K562 (cell line): ENCODE measurements around the gene PRCD. TPM values are rescaled to one million over a fixed set of nuclear protein-coding genes. Genes with fewer than 3 reads are reported as not detected.
A peak's percentile ranks its signal among the peaks of the same experiment; 100 is the strongest.

ENCODE experiments used
- ATAC-seq: fragments of 200-7000 bp; cut with Tn5 transposase; 3 replicates; pipeline ENCODE4 v1.9.1; 2020; ENCODE audit warnings: moderate library complexity
- BruUV-seq: library from RNA; stranded (reverse); fragments of 400-500 nt; replicated peaks from 2 replicates; lab custom pipeline; 2021; lab: Mats Ljungman, UMichigan
- CTCF ChIA-PET: fragments of 300-600 bp; formaldehyde crosslinking; extraction: SDS; loops from one replicate; lab custom pipeline; 2021; ENCODE audit warnings: low intra/inter-chr PET ratio; lab: Yijun Ruan, JAX
- POLR2A ChIA-PET: fragments of 300-600, 350-650 bp; sonication (Branson Sonifier 250); formaldehyde crosslinking; extraction: SDS; loops from one replicate; lab custom pipeline; 2021; ENCODE audit warnings: antibody characterized with exemption, inconsistent platforms; lab: Yijun Ruan, JAX
- DNase-seq, 4 experiments: peaks; one replicate each; pipeline versions ENCODE4 v3.0.0 to v3.0.0-alpha.2; 2011 to 2018; ENCODE audit warnings: low spot score in 3 of 4, mixed read lengths in 3 of 4; ENCODE audit errors: extremely low read depth in 1 of 4
- FAIRE-seq: peaks from 2 replicates; lab custom pipeline; 2011; peaks lifted over from hg19 to GRCh38; lab: Jason Lieb, UNC
- H2AFZ ChIP-seq: 2 replicates; pipeline ENCODE4 v1.6.0; 2011; ENCODE audit warnings: low read depth, low read length, control low read depth, inconsistent platforms
- H3K27ac ChIP-seq: fragments of 200-600 bp; 3 replicates; pipeline ENCODE4 v1.8.0; 2011; ENCODE audit warnings: low read depth, mild to moderate bottlenecking, control low read depth, inconsistent platforms, low read length, moderate library complexity, mixed read lengths; ENCODE audit errors: extremely low read depth
- H3K27me3 ChIP-seq, 2 experiments: fragments of 300-600 bp in 1 of 2; 2 replicates in 1 of 2; 3 replicates in 1 of 2; pipeline versions ENCODE4 v1.6.0 to v1.8.0; 2011; ENCODE audit warnings: inconsistent platforms in 2 of 2, low read length in 2 of 2, mild to moderate bottlenecking in 1 of 2, mixed read lengths in 1 of 2, moderate library complexity in 1 of 2; ENCODE audit not compliant: control insufficient read depth in 2 of 2, insufficient read depth in 2 of 2
- H3K36me3 ChIP-seq: fragments of 300-600 bp; 3 replicates; pipeline ENCODE4 v1.8.0; 2011; ENCODE audit warnings: mild to moderate bottlenecking, low read length, inconsistent platforms; ENCODE audit not compliant: control insufficient read depth, insufficient read depth
- H3K4me1 ChIP-seq, 2 experiments: fragments of 200-600 bp in 1 of 2; replicated peaks in 1 of 2; 2 replicates in 1 of 2; 3 replicates in 1 of 2; pipeline versions ENCODE4 v1.5.1 to v1.8.0; 2011; ENCODE audit warnings: inconsistent platforms in 2 of 2, low read length in 2 of 2, mild to moderate bottlenecking in 1 of 2, mixed read lengths in 1 of 2, moderate library complexity in 1 of 2; ENCODE audit not compliant: control insufficient read depth in 2 of 2, insufficient read depth in 2 of 2
- H3K4me2 ChIP-seq: 2 replicates; pipeline ENCODE4 v1.6.1; 2011; ENCODE audit warnings: low read length, control low read depth, inconsistent platforms, mixed read lengths; ENCODE audit not compliant: insufficient read depth
- H3K4me3 ChIP-seq: fragments of 200-600 bp; sonication (generic), shearing (Covaris generic); 2 replicates; pipeline ENCODE4 v1.5.1; 2016; ENCODE audit warnings: control low read depth, inconsistent platforms
- H3K79me2 ChIP-seq: fragments of 200-600 bp; 3 replicates; pipeline ENCODE4 v1.8.0; 2011; ENCODE audit warnings: low read length, inconsistent platforms; ENCODE audit not compliant: control insufficient read depth, insufficient read depth
- H3K9ac ChIP-seq, 2 experiments: 2 replicates each; pipeline versions ENCODE4 v1.6.0 to v1.6.1; 2011; ENCODE audit warnings: low read depth in 2 of 2, low read length in 2 of 2, control low read depth in 1 of 2, inconsistent platforms in 1 of 2, mild to moderate bottlenecking in 1 of 2, mixed read lengths in 1 of 2; ENCODE audit not compliant: insufficient read depth in 1 of 2
- H3K9me1 ChIP-seq: one replicate; pipeline ENCODE4 v1.6.0; 2011; ENCODE audit warnings: inconsistent platforms, mild to moderate bottlenecking, low read length, moderate library complexity; ENCODE audit not compliant: control insufficient read depth, insufficient read depth
- H3K9me3 ChIP-seq: replicated peaks from 2 replicates; pipeline ENCODE4 v1.5.1; 2011; ENCODE audit warnings: low read depth, low read length, inconsistent platforms; ENCODE audit not compliant: control insufficient read depth, insufficient read depth
- H4K20me1 ChIP-seq: replicated peaks from 2 replicates; pipeline ENCODE4 v1.6.1; 2011; ENCODE audit warnings: low read length, inconsistent platforms, mixed read lengths; ENCODE audit not compliant: control insufficient read depth, insufficient read depth
- ADNP ChIP-seq: fragments of 200-800 bp; sonication (Bioruptor generic); IDR thresholded peaks from 2 replicates; pipeline ENCODE4 v1.6.1; 2016; ENCODE audit warnings: missing genetic modification characterization, missing compliant biosample characterization
- BRD9 ChIP-seq: fragments of 450-650 bp; IDR thresholded peaks from 2 replicates; pipeline ENCODE4 v1.6.1; 2018; ENCODE audit warnings: low read depth; ENCODE audit not compliant: partially characterized antibody
- IFI16 ChIP-seq: fragments of 250-450 bp; sonication (Bioruptor Pico); IDR thresholded peaks from 2 replicates; pipeline ENCODE4 v2.1.2; 2022; ENCODE audit warnings: mild to moderate bottlenecking, inconsistent platforms
- LCOR ChIP-seq: sonication (generic); formaldehyde crosslinking; IDR thresholded peaks from 2 replicates; pipeline ENCODE4 v1.8.0; 2022; ENCODE audit warnings: mild to moderate bottlenecking, missing genetic modification reagents
- LEF1 ChIP-seq: fragments of 450-650 bp; IDR thresholded peaks from 2 replicates; pipeline ENCODE4 v1.6.1; 2016; ENCODE audit warnings: mild to moderate bottlenecking
- MTA2 ChIP-seq: fragments of 450-650 bp; IDR thresholded peaks from 2 replicates; pipeline ENCODE4 v1.6.1; 2016; ENCODE audit warnings: low read depth
- POLR2H ChIP-seq: IDR thresholded peaks from 2 replicates; pipeline ENCODE4 v1.6.1; 2016; ENCODE audit warnings: missing genetic modification characterization, low read depth, mild to moderate bottlenecking, control low read depth, missing compliant biosample characterization, moderate library complexity
- RFX5 ChIP-seq: IDR thresholded peaks from 2 replicates; pipeline ENCODE4 v1.6.1; 2011; ENCODE audit warnings: low read depth, mild to moderate bottlenecking, improper control_type of control experiment, low read length
- SMARCC2 ChIP-seq: fragments of 450-650 bp; IDR thresholded peaks from 2 replicates; pipeline ENCODE4 v1.6.1; 2017; ENCODE audit warnings: antibody characterized with exemption, moderate library complexity, mild to moderate bottlenecking, low read depth
- TAF15 ChIP-seq: fragments of 200-400 bp; formaldehyde crosslinking; IDR thresholded peaks from 2 replicates; pipeline ENCODE4 v1.6.1; 2017; ENCODE audit warnings: mild to moderate bottlenecking, low read depth, low read length, moderate library complexity
- TCFL5 ChIP-seq: fragments of 250-450 bp; sonication (Bioruptor Pico); conservative IDR thresholded peaks from 2 replicates; pipeline ENCODE4 v1.6.1; 2021; ENCODE audit warnings: mild to moderate bottlenecking, moderate library complexity, matching md5 sums
- ZNF124 ChIP-seq: sonication (generic); formaldehyde crosslinking; IDR thresholded peaks from 2 replicates; pipeline ENCODE4 v1.8.1; 2022; ENCODE audit warnings: missing genetic modification reagents
- ZNF140 ChIP-seq: fragments of 250-450 bp; sonication (Bioruptor Pico); IDR thresholded peaks from 2 replicates; pipeline ENCODE4 v1.8.0; 2021; ENCODE audit warnings: moderate library complexity, mild to moderate bottlenecking, inconsistent platforms
- ZNF263 ChIP-seq: sonication (generic); formaldehyde crosslinking; IDR thresholded peaks from 2 replicates; pipeline ENCODE4 v1.8.0; 2022; ENCODE audit warnings: mild to moderate bottlenecking, missing genetic modification reagents, borderline replicate concordance
- ZNF3 ChIP-seq: fragments of 250-450 bp; sonication (Bioruptor Pico); IDR thresholded peaks from 2 replicates; pipeline ENCODE4 v1.5.0; 2021; ENCODE audit warnings: mild to moderate bottlenecking, moderate library complexity
- ZNF561 ChIP-seq: fragments of 450-650 bp; formaldehyde crosslinking; conservative IDR thresholded peaks from 2 replicates; pipeline ENCODE4 v1.4.0; 2020; ENCODE audit warnings: mild to moderate bottlenecking, moderate library complexity
- WGBS: fragments of 100-300 bp; shearing (Covaris generic); methylation state at CpG from one replicate; pipeline ENCODE4 v1.1.6; 2016; ENCODE audit warnings: low coverage, mixed read lengths; ENCODE audit not compliant: insufficient coverage; ENCODE audit errors: missing lambda C conversion rate; 5-methylcytosine and 5-hydroxymethylcytosine counted together
- in situ Hi-C: fragments of 300-500 bp; cut with MboI; formaldehyde crosslinking; loops from 4 replicates; pipeline ENCODE4 v1.15.0; 2018; ENCODE audit warnings: inconsistent platforms, mixed read lengths
- intact Hi-C: fragments of 100-400 bp; cut with micrococcal nuclease; formaldehyde crosslinking; loops from 2 replicates; pipeline ENCODE4 v1.14.2; 2022
- polyA plus RNA-seq, 8 experiments: library from polyadenylated mRNA; depleted of rRNA in 4 of 8; stranded (reverse) in 5 of 8; unstranded in 3 of 8; fragments of >200 nt; fragmentation: Nextera tagmentation in 2 of 8; fragmentation: Illumina TruSeq in 1 of 8; extraction: Ambion mirVana in 2 of 8; extraction: Trizol in 1 of 8; gene quantifications; 2 replicates each; pipeline versions ENCODE4 v1.2.1 to v1.2.3, GENCODE V29; 2011 to 2014; ENCODE audit warnings: inconsistent platforms in 1 of 8, missing spikeins in 1 of 8
- total RNA-seq, 7 experiments: library from RNA; depleted of rRNA in 6 of 7; stranded (reverse); fragments of >200 nt in 6 of 7; fragmentation: Illumina TruSeq in 2 of 7; extraction: Trizol in 2 of 7; gene quantifications; 2 replicates each; pipeline versions ENCODE4 v1.2.1 to v1.2.3, GENCODE V29; 2011 to 2021; ENCODE audit warnings: low replicate concordance in 1 of 7
- TF ChIP-seq, protein P1 (sequence below), 2 experiments: IDR thresholded peaks; 2 replicates each; pipeline ENCODE4 v1.6.1; 2011; ENCODE audit warnings: borderline replicate concordance in 1 of 2, control low read depth in 1 of 2, low read depth in 1 of 2, low read length in 1 of 2, mild to moderate bottlenecking in 1 of 2, mixed read lengths in 1 of 2, moderate library complexity in 1 of 2; ENCODE audit not compliant: insufficient read depth in 1 of 2, insufficient read length in 1 of 2, poor library complexity in 1 of 2, severe bottlenecking in 1 of 2; ENCODE audit errors: extremely low read depth in 1 of 2
- TF ChIP-seq, protein P2 (sequence below), 2 experiments: fragments of 450-650 bp in 1 of 2; sonication (generic) in 1 of 2; formaldehyde crosslinking; conservative IDR thresholded peaks; 2 replicates each; pipeline versions ENCODE4 v1.4.0 to v1.8.1; 2020 to 2022; ENCODE audit warnings: mild to moderate bottlenecking in 1 of 2, missing genetic modification reagents in 1 of 2
- TF ChIP-seq, protein P3 (sequence below): fragments of 250-450 bp; sonication (Bioruptor Pico); IDR thresholded peaks from 2 replicates; pipeline ENCODE4 v1.5.1; 2021; ENCODE audit warnings: mild to moderate bottlenecking

The PRCD gene
- total and polyA plus RNA-seq, 9 of the 15 experiments (the other 6 are each of a cell fraction or from before 2014, with no cell fraction given) = 0.20 to 0.25 (median 0.21) TPM; not detected in 6

DNA sequence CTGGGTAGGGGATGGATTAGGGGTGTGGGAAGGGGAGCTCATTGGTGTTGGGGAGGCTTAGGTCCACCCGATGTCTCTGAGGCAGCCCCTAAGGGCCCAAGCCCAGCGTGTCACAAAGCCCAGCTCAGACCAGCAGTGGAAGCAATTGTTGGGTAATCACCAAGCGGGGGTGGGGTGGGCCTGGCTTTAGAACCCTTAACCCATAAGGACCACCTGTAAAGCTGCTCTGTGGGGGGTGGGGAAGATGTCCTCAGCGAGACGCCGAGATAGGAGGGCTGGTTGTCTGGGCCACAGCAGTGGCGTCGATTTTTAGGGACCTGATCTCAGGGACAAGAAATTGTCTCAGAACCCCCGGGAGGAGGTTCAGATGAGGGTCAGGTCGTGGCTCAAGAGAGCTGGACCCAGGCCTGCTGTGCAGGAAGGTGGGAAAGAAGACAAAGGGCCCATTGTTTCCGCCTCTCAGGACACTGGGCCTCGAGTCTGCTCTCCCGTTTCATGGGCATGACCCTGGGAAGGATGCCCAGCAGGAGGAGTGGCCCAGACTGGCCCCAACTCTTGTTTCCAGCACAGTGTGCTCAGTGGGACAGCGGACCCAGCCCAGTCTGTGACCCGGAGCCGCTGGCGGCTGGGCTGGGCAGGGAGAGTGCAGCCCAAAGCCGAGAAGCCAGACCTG, 29.9 kb downstream of the PRCD start:
- FAIRE-seq (no peak), ATAC-seq (no peak), DNase-seq (no peak)
- H3K4me3 ChIP-seq = no peak overlapping the region
- whole genome bisulfite sequencing = 49% methylated on average over 16 of the region's 18 CpGs
- H3K36me3 ChIP-seq = peaks cover 20% of the 10 kb centered on the region
- no TSS peak for BruUV-seq
- peaks cover 15 to 41% of the 10 kb centered on the region in 2 experiments; a peak in 4 of 5 replicates for H3K4me1 ChIP-seq
- no peak overlapping the region for H3K4me2 ChIP-seq
- H3K9me3 ChIP-seq = no peaks in the 10 kb centered on the region
- intact Hi-C loops (no loop called here), in situ Hi-C loops (no loop called here)
- peaks cover 12% of the 10 kb centered on the region; the same call in 1 of the 2 replicates for H4K20me1 ChIP-seq
- H3K27me3 ChIP-seq = no peaks in the 10 kb centered on the region
- no peak overlapping the region for H2AFZ ChIP-seq
- CTCF ChIA-PET = no interaction called here
- peaks cover 5% of the 10 kb centered on the region; the same call in 1 of the 3 replicates for H3K79me2 ChIP-seq
- H3K9ac ChIP-seq = peak overlapping the region in 1 of 2 experiments; percentile 70; a peak in 2 of 4 replicates
- H3K27ac ChIP-seq = no peak overlapping the region
- no peaks in the 10 kb centered on the region for H3K9me1 ChIP-seq
- POLR2A ChIA-PET = interaction anchor here (0.6 to 4.1 kb wide), 7 partner anchors 9 to 54 kb away, joined by 3 to 48 read pairs (median 4); no protein-coding TSS in a partner anchor
- TF ChIP-seq ZNF124 (CRISPR knock-in tag) = no peak
- TF ChIP-seq LCOR = no peak
- TF ChIP-seq ADNP = no peak
- no peak for TF ChIP-seq BRD9
- no peak for TF ChIP-seq ZNF140
- no peak for TF ChIP-seq POLR2H (tag)
- TF ChIP-seq, protein P1, sequence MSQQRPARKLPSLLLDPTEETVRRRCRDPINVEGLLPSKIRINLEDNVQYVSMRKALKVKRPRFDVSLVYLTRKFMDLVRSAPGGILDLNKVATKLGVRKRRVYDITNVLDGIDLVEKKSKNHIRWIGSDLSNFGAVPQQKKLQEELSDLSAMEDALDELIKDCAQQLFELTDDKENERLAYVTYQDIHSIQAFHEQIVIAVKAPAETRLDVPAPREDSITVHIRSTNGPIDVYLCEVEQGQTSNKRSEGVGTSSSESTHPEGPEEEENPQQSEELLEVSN (IDR thresholded peaks at IDR 0.05; ENCODE audit: borderline replicate concordance in 1 of 2, extremely low read depth in 1 of 2, insufficient read depth in 1 of 2, insufficient read length in 1 of 2, low read depth in 1 of 2, low read length in 1 of 2, poor library complexity in 1 of 2, severe bottlenecking in 1 of 2) = no peak
- TF ChIP-seq ZNF263 = no peak
- TF ChIP-seq ZNF3 (CRISPR knock-in tag) = no peak
- no peak for TF ChIP-seq MTA2
- TF ChIP-seq, protein P2, sequence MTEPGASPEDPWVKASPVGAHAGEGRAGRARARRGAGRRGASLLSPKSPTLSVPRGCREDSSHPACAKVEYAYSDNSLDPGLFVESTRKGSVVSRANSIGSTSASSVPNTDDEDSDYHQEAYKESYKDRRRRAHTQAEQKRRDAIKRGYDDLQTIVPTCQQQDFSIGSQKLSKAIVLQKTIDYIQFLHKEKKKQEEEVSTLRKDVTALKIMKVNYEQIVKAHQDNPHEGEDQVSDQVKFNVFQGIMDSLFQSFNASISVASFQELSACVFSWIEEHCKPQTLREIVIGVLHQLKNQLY (CRISPR knock-in tag; conservative IDR thresholded peaks at IDR 0.05) = no peak
- no peak for TF ChIP-seq TCFL5 (CRISPR knock-in tag)
- no peak for TF ChIP-seq IFI16 (CRISPR knock-in tag)
- no peak for TF ChIP-seq SMARCC2
- no peak for TF ChIP-seq TAF15
- no peak for TF ChIP-seq ZNF561 (CRISPR knock-in tag)
- no peak for TF ChIP-seq LEF1
- TF ChIP-seq, protein P3, sequence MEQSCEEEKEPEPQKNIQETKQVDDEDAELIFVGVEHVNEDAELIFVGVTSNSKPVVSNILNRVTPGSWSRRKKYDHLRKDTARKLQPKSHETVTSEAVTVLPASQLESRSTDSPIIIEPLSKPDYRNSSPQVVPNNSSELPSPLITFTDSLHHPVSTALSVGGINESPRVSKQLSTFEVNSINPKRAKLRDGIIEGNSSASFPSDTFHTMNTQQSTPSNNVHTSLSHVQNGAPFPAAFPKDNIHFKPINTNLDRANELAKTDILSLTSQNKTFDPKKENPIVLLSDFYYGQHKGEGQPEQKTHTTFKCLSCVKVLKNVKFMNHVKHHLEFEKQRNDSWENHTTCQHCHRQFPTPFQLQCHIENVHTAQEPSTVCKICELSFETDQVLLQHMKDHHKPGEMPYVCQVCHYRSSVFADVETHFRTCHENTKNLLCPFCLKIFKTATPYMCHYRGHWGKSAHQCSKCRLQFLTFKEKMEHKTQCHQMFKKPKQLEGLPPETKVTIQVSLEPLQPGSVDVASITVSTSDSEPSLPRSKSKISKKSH = no peak
- no peak for TF ChIP-seq RFX5
